Measurements from ENCODE around the gene FCRL2.

Gene FCRL2

DNA sequence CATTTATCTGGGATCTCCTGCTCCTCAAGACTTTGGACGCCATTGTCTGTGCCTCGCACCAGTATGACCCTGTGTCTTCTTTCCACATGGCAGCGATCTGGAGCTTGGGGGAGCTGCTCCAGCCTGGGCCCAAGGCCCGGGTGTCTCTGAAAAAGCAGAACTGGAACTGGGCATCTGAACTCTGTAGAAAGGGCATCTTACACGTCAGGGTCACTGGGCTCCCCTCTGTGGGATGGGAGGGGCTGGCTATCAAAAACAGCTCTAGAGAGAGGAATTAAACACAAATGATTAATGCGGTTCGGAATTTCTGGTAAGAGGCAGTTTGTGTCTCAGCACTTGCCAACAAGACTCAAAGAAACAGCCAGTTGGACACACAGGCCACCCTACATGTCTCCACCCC, 26.9 kb upstream of the FCRL2 start:
- DNase-seq (ENCODE audit: low read depth): no peak
- no peak overlapping the region for H3K4me3 ChIP-seq (ENCODE audit: low read depth, low read length)
- TF ChIP-seq, protein P1, sequence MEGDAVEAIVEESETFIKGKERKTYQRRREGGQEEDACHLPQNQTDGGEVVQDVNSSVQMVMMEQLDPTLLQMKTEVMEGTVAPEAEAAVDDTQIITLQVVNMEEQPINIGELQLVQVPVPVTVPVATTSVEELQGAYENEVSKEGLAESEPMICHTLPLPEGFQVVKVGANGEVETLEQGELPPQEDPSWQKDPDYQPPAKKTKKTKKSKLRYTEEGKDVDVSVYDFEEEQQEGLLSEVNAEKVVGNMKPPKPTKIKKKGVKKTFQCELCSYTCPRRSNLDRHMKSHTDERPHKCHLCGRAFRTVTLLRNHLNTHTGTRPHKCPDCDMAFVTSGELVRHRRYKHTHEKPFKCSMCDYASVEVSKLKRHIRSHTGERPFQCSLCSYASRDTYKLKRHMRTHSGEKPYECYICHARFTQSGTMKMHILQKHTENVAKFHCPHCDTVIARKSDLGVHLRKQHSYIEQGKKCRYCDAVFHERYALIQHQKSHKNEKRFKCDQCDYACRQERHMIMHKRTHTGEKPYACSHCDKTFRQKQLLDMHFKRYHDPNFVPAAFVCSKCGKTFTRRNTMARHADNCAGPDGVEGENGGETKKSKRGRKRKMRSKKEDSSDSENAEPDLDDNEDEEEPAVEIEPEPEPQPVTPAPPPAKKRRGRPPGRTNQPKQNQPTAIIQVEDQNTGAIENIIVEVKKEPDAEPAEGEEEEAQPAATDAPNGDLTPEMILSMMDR (IDR thresholded peaks at IDR 0.05; ENCODE audit: low read depth, low read length, missing control alignments): no peak

DNA sequence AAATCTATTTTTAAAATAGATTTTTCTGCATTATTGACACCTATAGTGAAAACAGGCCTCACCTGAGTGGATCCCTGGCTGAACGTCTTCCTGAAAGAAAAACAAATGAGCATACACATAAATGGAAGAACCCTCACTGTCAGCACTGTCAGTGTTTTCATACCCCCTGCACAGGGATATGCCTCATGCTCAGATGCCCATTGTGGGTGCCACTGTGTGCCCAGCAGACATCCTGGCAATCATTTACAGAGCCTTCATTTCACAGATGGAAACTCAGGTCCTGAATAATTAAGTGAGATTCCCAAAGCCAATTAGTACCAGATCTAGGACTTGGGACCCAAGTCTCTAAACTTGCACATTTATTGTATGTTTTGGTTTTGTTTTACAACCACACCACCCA, 23.1 kb upstream of the FCRL2 start:
- DNase-seq (ENCODE audit: low read depth): no peak
- H3K4me3 ChIP-seq (ENCODE audit: low read depth, low read length): no peak overlapping the region
- TF ChIP-seq, protein P1 (IDR thresholded peaks at IDR 0.05; ENCODE audit: low read depth, low read length, missing control alignments): no peak

DNA sequence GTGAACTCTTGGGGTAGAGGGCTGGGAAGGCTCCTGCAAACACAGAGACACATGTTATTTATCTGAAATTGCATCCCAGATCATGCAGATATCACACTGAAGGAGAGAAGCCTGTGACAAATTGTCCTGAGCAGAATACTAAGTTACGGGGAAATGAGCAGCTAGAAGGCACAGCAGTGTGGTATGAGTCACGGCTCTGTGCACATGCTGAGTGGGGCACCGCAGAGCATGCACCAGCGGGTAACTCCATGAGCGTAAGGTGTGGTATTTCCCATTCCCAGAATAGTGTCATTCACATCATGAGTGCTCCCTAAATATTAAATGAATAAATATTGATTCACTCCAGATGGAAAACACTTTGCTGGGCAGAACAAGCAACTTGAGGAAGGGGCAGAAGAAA, 21.3 kb upstream of the FCRL2 start:
- no peak for DNase-seq (ENCODE audit: low read depth)
- TF ChIP-seq, protein P1 (IDR thresholded peaks at IDR 0.05; ENCODE audit: low read depth, low read length, missing control alignments): no peak
- no peak overlapping the region for H3K4me3 ChIP-seq (ENCODE audit: low read depth, low read length)

DNA sequence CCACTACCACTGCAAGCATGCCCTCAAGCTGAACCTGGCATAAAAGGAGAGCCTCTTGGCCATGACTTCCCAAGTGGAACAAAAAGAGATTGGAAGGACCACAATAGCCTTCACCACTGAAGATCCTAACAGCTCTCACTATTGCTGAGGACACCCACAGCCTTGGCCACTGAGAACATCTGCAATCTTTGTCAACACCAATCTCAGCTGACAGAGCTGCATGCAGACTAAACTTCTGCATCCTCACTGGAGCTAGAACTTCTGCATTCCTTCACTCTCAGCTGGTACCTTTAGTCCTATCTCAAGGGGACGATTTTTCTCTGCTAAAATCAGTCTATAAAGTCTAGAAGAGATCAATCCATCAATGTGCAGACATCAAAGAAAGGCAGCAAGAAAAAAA, 8.3 kb upstream of the FCRL2 start:
- no peak overlapping the region for H3K4me3 ChIP-seq (ENCODE audit: low read depth, low read length)
- TF ChIP-seq, protein P1 (IDR thresholded peaks at IDR 0.05; ENCODE audit: low read depth, low read length, missing control alignments): no peak
- no peak for DNase-seq (ENCODE audit: low read depth)

DNA sequence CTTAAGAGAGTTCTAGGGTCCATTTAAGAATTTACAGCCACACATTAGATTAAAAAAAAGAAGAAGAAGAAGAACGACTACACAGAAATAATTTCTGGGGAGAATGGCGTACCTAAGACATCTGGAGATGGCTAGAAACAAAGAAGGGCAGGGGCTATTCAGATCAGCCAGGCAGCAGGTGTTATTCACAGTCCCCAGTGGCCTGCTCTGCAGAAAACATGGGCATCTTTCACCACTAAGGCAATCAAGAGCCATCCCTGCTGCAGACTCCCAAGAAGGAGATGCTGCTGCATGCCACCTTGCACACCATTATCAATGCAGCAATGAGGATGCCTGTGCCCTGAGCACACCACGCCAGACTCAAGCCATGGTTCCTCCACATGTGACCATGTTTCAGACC, 7.9 kb upstream of the FCRL2 start:
- H3K4me3 ChIP-seq (ENCODE audit: low read depth, low read length): no peak overlapping the region
- no peak for DNase-seq (ENCODE audit: low read depth)
- TF ChIP-seq, protein P1 (IDR thresholded peaks at IDR 0.05; ENCODE audit: low read depth, low read length, missing control alignments): no peak

DNA sequence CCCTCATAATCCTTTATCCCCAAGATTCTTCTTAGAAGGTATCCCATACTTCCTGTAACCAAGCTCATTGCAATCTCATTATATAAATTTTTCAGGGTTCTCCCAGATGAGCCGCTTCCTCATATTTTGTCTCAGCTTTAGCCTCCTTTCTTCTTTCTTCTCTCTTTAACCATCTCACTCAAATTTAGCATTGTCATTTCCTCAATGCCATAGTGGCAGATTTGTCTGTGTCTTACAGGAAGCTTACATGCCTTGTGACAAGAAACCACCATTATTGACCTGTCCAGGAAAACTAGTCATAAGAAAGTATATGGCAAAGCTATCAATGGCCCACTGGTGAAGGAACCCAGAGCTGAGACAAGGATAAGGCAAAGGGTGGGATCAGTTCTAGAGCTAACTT, 6.0 kb upstream of the FCRL2 start:
- H3K4me3 ChIP-seq (ENCODE audit: low read depth, low read length): no peak overlapping the region
- DNase-seq (ENCODE audit: low read depth): no peak
- TF ChIP-seq, protein P1 (IDR thresholded peaks at IDR 0.05; ENCODE audit: low read depth, low read length, missing control alignments): no peak

DNA sequence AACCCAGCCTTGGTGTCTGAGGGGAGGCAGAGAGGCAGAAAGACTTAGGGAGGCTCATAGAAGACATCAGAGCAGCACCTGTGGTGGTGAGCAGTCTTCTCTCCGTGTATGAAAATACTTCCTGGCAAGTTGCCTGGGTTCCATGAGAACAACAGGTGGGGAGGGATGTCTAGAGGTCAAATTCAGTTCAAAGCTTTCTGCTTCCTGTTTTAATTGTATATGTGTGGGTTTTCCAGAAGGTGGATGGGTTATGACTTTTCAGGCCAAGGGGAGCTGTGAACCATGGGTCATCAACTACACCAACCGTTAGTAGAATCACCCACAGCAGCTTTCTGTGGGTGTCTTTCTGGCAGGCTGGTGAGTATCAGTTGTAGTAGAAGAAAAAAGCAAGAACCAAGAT, 4.1 kb upstream of the FCRL2 start:
- no peak overlapping the region for H3K4me3 ChIP-seq (ENCODE audit: low read depth, low read length)
- DNase-seq (ENCODE audit: low read depth): peak; percentile 69
- TF ChIP-seq, protein P1 (IDR thresholded peaks at IDR 0.05; ENCODE audit: low read depth, low read length, missing control alignments): no peak
